ENCODE data around the gene TRAM1L1.

TRAM1L1 gene

GRCh38 chr4:117077760-117078159 lies 7.6 kb downstream of the TRAM1L1 start:
- Histone ChIP-seq H3K9me3 (no peaks in the 10 kb centered on the region), H3K27ac (no peak overlapping the region), H3K4me1 (ENCODE audit: control insufficient read depth in 1 of 2, insufficient read depth in 1 of 2, low read depth in 1 of 2, low read length in 1 of 2) (no peaks in the 10 kb centered on the region), H3K4me3 (ENCODE audit: low read depth in 1 of 2, low read length in 1 of 2) (no peak overlapping the region), H3K36me3 (no peaks in the 10 kb centered on the region), H3K27me3 (no peaks in the 10 kb centered on the region)
- no peak for TF ChIP-seq CTCF (IDR thresholded peaks at IDR 0.05)

DNA sequence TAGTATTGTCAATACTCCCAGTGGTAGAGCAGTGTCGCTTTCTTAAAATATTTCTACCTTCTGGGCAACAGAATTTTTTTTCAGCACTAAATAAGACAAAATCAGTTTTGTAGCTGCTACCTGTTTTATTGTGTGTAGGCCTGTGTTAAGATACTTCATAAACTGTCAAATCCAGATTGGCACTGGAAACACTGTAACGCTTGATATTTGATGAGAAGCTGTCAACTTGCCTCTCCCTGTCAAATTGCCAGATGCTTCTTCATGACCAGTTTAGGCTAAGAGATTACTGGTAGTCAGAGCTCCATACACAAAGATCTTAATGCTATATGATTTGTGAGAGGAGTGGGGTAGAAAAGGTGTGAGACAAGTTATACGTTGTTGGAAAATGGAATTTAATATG lies 17.3 kb downstream of the TRAM1L1 start:
- H3K27ac ChIP-seq: no peak overlapping the region
- no peaks in the 10 kb centered on the region for H3K9me3 ChIP-seq
- no peaks in the 10 kb centered on the region for H3K27me3 ChIP-seq
- no peaks in the 10 kb centered on the region for H3K4me1 ChIP-seq (ENCODE audit: control insufficient read depth in 1 of 2, insufficient read depth in 1 of 2, low read depth in 1 of 2, low read length in 1 of 2)
- no peak for TF ChIP-seq CTCF (IDR thresholded peaks at IDR 0.05)
- H3K4me3 ChIP-seq (ENCODE audit: low read depth in 1 of 2, low read length in 1 of 2): no peak overlapping the region
- H3K36me3 ChIP-seq: no peaks in the 10 kb centered on the region

- TF ChIP-seq CTCF (IDR thresholded peaks at IDR 0.05): no peak
- H3K4me1 ChIP-seq (ENCODE audit: control insufficient read depth in 1 of 2, insufficient read depth in 1 of 2, low read depth in 1 of 2, low read length in 1 of 2): no peaks in the 10 kb centered on the region
- H3K27me3 ChIP-seq: no peaks in the 10 kb centered on the region
- H3K9me3 ChIP-seq: no peaks in the 10 kb centered on the region
- no peak overlapping the region for H3K27ac ChIP-seq
- no peak overlapping the region for H3K4me3 ChIP-seq (ENCODE audit: low read depth in 1 of 2, low read length in 1 of 2)
- no peaks in the 10 kb centered on the region for H3K36me3 ChIP-seq
These were observed 21.2 kb downstream of the TRAM1L1 start for GRCh38 chr4:117063961-117064696.

DNA sequence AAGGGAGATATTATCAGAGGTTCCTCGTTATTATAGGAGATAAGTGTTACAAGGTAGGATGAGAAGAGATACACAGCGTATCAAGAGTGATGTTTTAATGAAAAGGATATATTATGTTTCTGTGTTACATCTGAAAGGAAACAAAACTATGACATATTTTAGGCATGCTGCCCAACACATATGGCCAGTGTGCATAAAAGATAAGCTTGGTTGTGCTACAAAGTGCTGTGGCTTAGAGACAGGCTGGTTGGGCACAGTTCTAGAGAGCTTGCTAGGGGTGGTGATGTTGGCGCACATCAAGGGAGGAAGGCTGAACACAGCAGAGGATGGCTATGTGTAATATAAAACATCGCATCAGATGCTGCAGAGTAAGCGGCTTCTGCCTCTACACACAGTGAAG lies 42.4 kb downstream of the TRAM1L1 start:
- Histone ChIP-seq H3K4me3 (ENCODE audit: low read depth in 1 of 2, low read length in 1 of 2) (no peak overlapping the region), H3K4me1 (ENCODE audit: control insufficient read depth in 1 of 2, insufficient read depth in 1 of 2, low read depth in 1 of 2, low read length in 1 of 2) (no peaks in the 10 kb centered on the region), H3K27ac (no peak overlapping the region), H3K27me3 (no peaks in the 10 kb centered on the region), H3K36me3 (no peaks in the 10 kb centered on the region), H3K9me3 (no peaks in the 10 kb centered on the region)
- TF ChIP-seq CTCF (IDR thresholded peaks at IDR 0.05): no peak

Data from neutrophil (primary cell).